AG08395 (cell line): ENCODE results near the gene SERGEF.
"Not testable (repeated sequence)": the region's sequence is repeated elsewhere in the genome, so short reads cannot be mapped to it uniquely, and the experiment has no call there.

Source experiments
- DNase-seq: peaks from one replicate; pipeline ENCODE4 v3.0.0; 2012; ENCODE audit warnings: mixed read lengths, low spot score

Gene SERGEF

GRCh38 chr11:17906436-17906835 is 106.4 kb downstream of the SERGEF start:
- no peak for DNase-seq

DNA sequence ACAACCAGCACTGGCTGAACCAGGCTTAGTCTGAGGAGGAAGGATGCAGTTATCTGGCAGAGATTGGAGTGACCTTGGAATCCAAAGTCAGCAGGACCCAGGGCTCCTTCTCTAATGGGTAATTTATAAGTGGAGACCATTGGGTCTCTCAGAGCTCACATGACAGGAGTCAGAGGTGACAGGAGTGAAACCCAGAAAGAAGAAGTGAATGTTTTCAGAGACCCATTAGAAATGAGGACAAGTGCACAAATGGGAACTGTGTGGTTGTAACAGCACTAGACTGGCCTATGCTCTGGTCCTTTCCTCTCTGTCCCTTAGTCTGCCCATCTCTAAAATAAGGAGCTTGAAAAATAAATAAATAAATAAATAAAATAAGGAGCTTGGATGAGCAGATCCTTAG is 107.4 kb downstream of the SERGEF start:
- no peak for DNase-seq

DNA sequence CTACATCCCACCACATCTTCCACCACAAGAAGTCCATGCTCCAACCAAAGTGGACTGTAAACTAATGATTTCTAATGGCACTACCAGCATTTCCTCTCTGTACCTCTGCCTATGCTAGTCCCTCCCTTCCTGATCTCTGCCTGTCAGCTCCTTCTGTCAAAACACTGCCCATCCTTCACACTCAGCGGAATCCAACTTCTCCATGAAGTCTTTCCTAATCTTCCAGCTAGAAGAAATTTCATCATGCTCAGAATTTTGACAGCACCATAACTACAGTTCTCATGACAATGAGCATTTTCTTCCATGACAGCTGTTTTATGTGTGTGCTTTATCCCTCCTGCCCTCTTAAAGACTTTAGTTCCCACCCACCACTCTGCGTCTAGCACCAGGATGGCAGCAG is 111.4 kb downstream of the SERGEF start:
- DNase-seq, result no peak

DNA sequence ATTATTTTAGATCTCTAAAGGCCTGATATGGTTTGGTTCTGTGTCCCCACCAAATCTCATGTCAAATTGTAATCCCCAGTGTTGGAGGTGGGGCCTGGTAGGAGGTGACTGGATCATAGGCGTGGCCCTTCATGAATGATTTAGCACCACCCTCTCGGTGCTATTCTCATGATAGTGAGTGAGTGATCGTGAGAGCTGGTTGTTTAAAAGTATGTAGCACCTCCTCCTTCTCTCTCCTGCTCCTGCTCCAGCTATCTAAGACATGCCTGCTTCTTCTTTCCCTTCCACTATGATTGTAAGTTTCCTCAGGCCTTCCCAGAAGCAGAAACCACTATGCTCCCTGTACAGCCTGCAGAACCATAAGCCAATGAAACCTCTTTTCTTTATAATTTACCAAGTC is 114.1 kb downstream of the SERGEF start:
- DNase-seq, result no peak

- DNase-seq, result no peak
These were observed 114.8 kb downstream of the SERGEF start for GRCh38 chr11:17898071-17898470.

- no peak for DNase-seq
These were observed 115.4 kb downstream of the SERGEF start for GRCh38 chr11:17897495-17897894.

GRCh38 chr11:17896496-17897151 is 116.2 kb downstream of the SERGEF start:
- not testable (repeated sequence) for DNase-seq

DNA sequence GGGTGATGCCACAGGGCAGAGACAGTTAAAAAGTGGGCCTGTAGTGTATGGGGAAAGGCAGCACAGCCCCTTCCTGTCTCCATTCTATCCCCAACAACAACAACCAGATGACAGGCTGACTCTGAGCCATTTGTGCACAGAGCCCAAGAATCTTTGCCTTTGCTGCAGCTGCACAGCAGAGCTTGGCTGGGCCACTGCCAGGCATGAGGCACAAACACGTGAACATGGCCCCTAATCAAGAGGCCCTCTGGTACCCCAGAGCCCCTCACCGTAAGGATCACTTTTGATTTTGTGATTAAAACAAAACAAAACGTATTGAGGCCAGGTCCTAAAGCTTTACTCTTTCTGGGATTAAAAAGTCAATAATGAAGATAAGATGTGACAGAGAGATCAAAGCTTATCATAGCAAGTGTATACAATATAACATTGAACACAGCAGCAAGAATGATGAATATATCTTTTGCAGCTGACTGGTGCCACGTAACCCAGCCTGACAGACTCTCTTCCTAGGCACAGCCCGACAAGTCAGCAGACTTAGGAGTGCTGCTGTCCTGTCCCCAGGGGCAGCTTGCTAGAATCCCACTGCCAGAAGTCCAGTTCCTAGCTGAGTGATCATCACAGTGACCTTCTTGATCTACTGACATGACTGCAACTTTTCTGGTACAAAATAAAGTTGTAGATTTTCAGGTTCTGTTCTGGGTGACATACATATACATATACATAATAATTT is 117.8 kb downstream of the SERGEF start:
- no peak for DNase-seq

- DNase-seq, result no peak
These were observed 120.4 kb downstream of the SERGEF start for GRCh38 chr11:17892409-17892808.

DNA sequence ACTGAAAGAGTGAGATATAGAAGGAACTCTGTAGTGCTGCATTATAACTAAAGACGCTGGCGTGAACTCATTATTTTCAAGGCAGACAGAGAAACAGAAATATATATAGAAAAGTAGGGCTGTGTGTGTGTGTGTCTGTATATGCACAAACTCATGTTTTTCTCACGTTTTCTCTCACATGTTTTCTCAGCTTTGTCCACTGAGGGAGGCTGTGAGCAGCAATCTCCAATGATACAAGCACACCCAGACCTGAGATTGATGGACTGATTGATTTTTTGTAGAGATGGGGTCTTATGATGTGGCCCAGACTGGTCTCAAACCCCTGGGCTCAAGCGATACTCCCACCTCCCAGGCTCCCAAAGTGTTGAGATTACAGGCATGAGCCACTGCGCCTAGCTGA is 122.5 kb downstream of the SERGEF start:
- no peak for DNase-seq

DNA sequence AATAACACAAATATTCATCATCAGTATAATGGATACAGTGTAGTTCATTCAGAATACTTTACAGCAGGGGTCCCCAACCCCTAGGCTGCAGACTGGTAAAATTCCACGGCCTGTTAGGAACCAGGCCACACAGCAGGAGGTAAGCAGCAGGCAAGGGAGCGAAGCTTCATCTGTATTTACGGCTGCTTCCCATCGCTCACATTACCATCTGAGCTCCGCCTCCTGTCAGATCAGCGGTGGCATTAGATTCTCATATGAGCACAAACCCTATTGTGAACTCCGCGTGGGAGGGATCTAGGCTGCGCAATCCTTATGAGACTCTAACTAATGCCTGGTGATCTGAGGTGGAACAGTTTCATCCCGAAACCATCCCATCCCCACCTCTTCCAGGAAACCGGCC is 125.1 kb downstream of the SERGEF start:
- DNase-seq, result no peak

GRCh38 chr11:17883946-17884345 is 128.9 kb downstream of the SERGEF start:
- no peak for DNase-seq

GRCh38 chr11:17883057-17883456 is 129.8 kb downstream of the SERGEF start:
- no peak for DNase-seq

DNA sequence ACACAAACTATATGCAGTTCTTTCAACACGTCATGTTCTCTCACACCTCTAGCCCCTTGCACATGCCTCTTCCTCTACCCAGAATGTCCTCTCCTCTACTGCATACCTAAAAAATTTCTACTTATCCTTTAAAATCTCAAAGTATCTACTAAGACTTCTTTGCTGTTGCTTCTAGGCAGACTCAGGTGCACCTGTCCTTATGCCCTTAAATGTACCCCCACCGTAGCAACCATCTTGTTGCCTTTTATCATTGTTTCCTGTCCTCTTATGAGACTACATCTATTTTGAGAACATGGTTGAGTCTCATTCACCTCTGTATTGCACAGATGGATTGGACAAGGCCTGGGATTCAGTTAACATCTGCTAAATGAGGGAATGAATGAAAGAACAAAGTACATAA is 134.1 kb downstream of the SERGEF start:
- DNase-seq, result no peak

DNA sequence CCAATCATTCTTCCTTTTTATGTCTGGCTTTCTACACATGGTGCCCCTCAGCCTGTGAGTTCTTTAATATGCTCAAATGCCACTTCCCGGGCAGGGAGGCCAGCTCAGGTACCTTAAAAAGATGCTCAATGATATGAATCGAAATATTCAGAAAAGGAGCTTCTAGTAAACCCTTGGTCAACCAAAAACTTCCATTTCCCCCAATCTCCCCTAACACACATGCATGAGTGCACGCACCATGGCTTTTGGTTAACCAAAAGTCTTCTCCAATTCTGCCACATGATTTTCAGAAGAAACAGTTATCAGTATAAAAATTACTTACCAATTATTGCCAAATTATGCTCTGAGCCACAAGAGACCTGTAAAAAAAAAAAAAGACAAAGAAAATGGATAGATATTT is 135.0 kb downstream of the SERGEF start:
- DNase-seq, result no peak

DNA sequence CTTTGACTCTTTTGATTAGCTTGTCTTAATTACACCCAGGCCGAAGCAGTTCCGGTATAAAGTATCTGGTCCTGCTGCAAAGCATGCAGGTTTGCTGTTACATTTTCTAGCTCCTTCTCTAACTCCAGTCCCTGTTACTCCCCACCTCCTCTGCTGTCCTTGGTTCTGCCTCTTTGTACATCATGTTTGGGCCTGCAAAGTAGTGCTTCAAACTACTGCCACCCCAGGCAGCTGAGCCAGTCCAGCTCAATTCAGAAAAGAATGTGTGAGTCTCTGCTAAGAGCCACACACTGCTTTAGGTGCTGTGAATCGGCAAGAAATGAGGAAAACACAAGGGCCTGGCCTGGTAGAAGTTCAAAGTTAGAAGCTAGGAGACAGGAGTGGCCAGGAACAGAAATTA is 136.0 kb downstream of the SERGEF start:
- DNase-seq, result no peak

- DNase-seq, result no peak
These were observed 137.0 kb downstream of the SERGEF start for GRCh38 chr11:17875891-17876290.

DNA sequence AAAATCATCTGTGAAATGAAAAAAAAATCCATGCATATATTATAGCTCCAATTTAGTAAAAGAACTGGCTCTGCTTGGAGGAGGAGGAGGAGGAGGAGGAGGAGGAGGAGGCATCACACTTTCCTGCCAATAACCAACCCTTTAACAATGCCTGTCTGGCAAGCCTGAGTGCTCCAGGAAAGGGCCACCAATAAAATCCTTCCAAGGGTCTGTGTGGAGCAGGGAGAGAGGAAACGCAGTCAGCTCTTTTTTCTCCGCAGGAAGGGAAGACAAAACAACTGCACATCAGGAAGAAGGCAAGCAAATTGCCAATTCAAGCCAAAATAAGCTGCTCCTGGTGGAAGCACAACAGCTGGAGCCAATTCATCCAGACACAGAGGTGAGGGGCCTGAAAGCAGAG is 139.3 kb downstream of the SERGEF start:
- no peak for DNase-seq

- not testable (repeated sequence) for DNase-seq
These were observed 144.4 kb downstream of the SERGEF start for GRCh38 chr11:17868398-17868797.

GRCh38 chr11:17867341-17867740 is 145.5 kb downstream of the SERGEF start:
- no peak for DNase-seq

DNA sequence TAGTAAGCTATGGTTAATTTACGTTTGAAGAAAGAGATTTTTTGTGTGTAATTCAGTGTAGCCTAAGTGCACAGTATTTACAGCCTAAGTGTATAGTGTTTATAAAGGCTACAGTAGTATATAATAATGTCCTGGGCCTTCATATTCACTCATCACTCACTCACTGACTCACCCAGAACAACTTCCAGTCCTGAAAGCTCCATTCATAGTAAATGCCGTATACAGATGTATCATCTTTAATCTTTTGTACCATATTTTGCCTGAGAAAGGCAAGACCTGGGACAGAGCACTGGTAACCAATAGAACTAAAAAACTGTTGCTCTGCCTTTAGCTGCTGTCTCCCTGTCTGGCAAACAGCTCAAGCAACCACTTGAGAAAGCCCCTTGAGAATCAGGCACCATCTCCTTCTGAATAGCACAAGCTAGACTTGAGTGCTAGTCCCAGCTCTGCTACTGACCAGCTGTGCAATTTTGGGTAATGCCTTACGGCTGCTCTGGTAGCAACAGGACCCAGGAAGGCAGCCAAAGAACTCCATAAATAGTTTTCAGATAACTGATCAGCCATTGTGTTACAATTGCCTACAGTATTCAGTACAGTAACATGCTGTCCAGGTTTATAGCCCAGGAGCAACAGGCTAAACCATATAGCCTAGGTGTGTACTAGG is 146.9 kb downstream of the SERGEF start:
- no peak for DNase-seq

DNA sequence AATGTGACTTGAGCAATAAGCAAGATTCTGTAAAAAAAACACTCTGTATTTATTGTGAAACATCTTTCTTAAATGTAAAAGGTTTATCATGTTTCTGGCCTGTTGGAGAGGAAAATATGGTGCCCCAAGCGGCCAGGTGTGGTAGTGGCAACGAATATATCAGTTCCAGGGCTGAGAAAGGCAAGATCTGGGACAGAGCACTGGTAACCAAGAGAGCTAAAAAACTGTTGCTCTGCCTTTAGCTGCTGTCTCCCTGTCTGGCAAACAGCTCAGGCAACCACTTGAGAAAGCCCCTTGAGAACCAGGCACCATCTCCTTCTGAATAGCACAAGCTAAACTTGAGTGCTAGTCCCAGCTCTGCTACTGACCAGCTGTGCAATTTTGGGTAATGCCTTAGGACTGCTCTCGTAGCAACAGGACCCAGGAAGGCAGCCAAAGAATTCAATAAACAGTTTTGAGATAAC is 148.3 kb downstream of the SERGEF start:
- DNase-seq, result no peak

- no peak for DNase-seq
These were observed 151.7 kb downstream of the SERGEF start for GRCh38 chr11:17861036-17861755.
